ENCODE data around the gene ABHD10. TPM values are rescaled to one million over a fixed set of nuclear protein-coding genes. Genes with fewer than 3 reads are reported as not detected.

The ABHD10 gene
- total RNA-seq, 1 donor from 2014 or later = 82.9 TPM

DNA sequence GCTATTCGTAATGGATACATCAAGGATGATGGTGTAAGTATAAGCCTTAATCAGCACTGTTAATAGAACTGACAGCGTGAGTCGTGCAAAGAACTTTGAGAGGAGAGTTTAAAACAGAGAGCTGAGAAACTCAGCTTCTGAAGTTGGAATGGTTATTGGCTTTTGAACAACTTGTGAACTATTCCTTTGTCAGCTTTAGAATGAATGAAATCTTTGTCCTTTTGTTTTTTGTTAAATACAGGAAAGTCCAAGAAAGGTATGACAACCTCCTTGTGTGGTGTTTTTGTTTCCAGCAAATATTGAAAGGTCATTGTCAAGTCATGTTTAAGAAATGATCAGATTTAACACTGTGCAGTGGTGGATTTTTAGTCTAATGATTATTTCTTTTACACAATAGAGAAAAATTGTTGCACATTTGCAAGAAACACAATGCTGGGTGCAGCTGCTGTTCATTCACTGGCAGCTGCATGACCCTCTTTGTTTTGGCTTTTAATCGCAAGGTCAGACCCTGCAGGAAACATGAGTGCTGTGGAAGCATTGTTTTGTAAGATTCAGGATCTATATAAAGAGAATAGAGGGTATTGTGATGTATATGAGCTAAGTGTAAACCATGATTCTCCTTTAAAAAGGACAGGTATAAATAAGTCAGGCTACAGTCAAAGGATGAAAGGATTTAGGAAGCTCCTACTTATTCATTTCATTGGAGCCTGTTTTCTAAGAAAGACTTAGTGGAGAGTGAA, 21.7 kb upstream of the ABHD10 start:
- Mint-ChIP-seq H3K27me3 (ENCODE audit: insufficient read depth, low read depth) (no peaks in the 10 kb centered on the region), H3K4me1 (peaks cover 42% of the 10 kb centered on the region), H3K9me3 (no peaks in the 10 kb centered on the region), H3K36me3 (peaks cover 7% of the 10 kb centered on the region), H3K27ac (peak overlapping the region; percentile 58), H3K4me3 (peak overlapping the region; percentile 11)
- H3K36me3 ChIP-seq = no peaks in the 10 kb centered on the region
- H3K27ac ChIP-seq = peak overlapping the region; percentile 81
- peaks cover 58% of the 10 kb centered on the region for H3K4me1 ChIP-seq
- no peak overlapping the region for H2AFZ ChIP-seq (replicated peaks)
- H3K4me2 ChIP-seq = peak overlapping the region; percentile 75
- H3K9me3 ChIP-seq (ENCODE audit: low read depth) = no peaks in the 10 kb centered on the region
- H3K9ac ChIP-seq = no peak overlapping the region
- peak overlapping the region; percentile 33 for H3K4me3 ChIP-seq
- H3K79me2 ChIP-seq (ENCODE audit: low read depth) = no peaks in the 10 kb centered on the region
- peak; percentile 74 for DNase-seq (ENCODE audit: low spot score)
- peaks cover 33% of the 10 kb centered on the region for H3F3A ChIP-seq (ENCODE audit: low read depth)
- TF ChIP-seq EZH2phosphoT487 (IDR thresholded peaks at IDR 0.05) (peak; percentile 69), CTCF (IDR thresholded peaks at IDR 0.05) (no peak), EZH2 (IDR thresholded peaks at IDR 0.05) (no peak)
- no peaks in the 10 kb centered on the region for H3K27me3 ChIP-seq
- no peaks in the 10 kb centered on the region for H4K20me1 ChIP-seq (ENCODE audit: low read depth)

DNA sequence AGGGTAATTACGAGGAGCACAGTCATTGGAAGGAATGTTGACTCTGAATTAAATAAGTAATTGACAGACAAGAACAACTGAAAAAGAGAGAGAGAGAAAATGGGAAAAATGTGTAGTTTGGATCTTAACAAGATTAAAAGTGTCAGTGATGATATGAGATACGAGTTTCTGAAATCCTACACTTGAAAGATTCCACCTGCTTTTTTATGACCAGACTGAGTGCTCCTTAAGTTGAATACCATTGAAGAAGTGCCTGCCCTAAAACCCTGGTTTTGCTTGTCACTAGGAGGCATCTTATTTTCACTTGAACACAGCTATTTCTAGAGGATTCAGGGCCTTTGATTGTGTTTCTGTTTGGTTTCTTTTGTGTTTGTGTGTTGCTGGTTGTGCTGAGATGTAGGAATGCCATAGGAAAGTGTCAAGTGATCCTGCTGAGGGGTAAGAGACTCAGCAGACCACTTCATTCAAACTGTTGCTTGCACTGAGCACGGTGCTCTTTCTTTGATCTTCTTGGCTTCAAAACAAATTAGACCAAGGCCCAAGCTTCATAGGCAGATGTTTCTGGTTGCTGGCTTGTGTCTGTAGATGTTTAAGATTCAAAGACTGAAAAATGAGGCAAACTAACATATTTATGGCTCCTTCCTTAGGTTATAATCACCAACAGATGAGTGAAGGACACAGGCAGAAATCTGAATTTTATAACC, 17.2 kb upstream of the ABHD10 start:
- H3K9me3 ChIP-seq (ENCODE audit: low read depth) = no peaks in the 10 kb centered on the region
- no peaks in the 10 kb centered on the region for H3K27me3 Mint-ChIP-seq (ENCODE audit: insufficient read depth, low read depth)
- no peak overlapping the region for H2AFZ ChIP-seq (replicated peaks)
- no peak overlapping the region for H3K4me3 Mint-ChIP-seq
- H3K4me1 ChIP-seq = peaks cover 38% of the 10 kb centered on the region
- no peaks in the 10 kb centered on the region for H3K79me2 ChIP-seq (ENCODE audit: low read depth)
- H3K27me3 ChIP-seq = no peaks in the 10 kb centered on the region
- peak; percentile 18 for DNase-seq (ENCODE audit: low spot score)
- peaks cover 30% of the 10 kb centered on the region for H3F3A ChIP-seq (ENCODE audit: low read depth)
- peak overlapping the region; percentile 12 for H3K4me2 ChIP-seq
- peak overlapping the region; percentile 4 for H3K27ac ChIP-seq
- H3K4me3 ChIP-seq = no peak overlapping the region
- H3K36me3 ChIP-seq = no peaks in the 10 kb centered on the region
- no peaks in the 10 kb centered on the region for H3K9me3 Mint-ChIP-seq
- peaks cover 14% of the 10 kb centered on the region for H3K36me3 Mint-ChIP-seq
- H3K9ac ChIP-seq = no peak overlapping the region
- no peaks in the 10 kb centered on the region for H4K20me1 ChIP-seq (ENCODE audit: low read depth)
- H3K27ac Mint-ChIP-seq = peak overlapping the region; percentile 75
- H3K4me1 Mint-ChIP-seq = peaks cover 42% of the 10 kb centered on the region
- TF ChIP-seq CTCF (IDR thresholded peaks at IDR 0.05) = no peak
- no peak for TF ChIP-seq EZH2 (IDR thresholded peaks at IDR 0.05)
- no peak for TF ChIP-seq EZH2phosphoT487 (IDR thresholded peaks at IDR 0.05)

- H4K20me1 ChIP-seq (ENCODE audit: low read depth) = no peaks in the 10 kb centered on the region
- Mint-ChIP-seq H3K9me3 (no peaks in the 10 kb centered on the region), H3K4me3 (no peak overlapping the region), H3K27me3 (ENCODE audit: insufficient read depth, low read depth) (no peaks in the 10 kb centered on the region), H3K27ac (no peak overlapping the region), H3K36me3 (peaks cover 14% of the 10 kb centered on the region), H3K4me1 (peaks cover 34% of the 10 kb centered on the region)
- no peak overlapping the region for H2AFZ ChIP-seq (replicated peaks)
- H3K36me3 ChIP-seq = no peaks in the 10 kb centered on the region
- H3K9ac ChIP-seq = no peak overlapping the region
- no peak overlapping the region for H3K27ac ChIP-seq
- H3K27me3 ChIP-seq = no peaks in the 10 kb centered on the region
- no peak overlapping the region for H3K4me3 ChIP-seq
- H3K79me2 ChIP-seq (ENCODE audit: low read depth) = no peaks in the 10 kb centered on the region
- TF ChIP-seq EZH2 (IDR thresholded peaks at IDR 0.05) = no peak
- no peak for TF ChIP-seq EZH2phosphoT487 (IDR thresholded peaks at IDR 0.05)
- no peak for TF ChIP-seq CTCF (IDR thresholded peaks at IDR 0.05)
- H3F3A ChIP-seq (ENCODE audit: low read depth) = peaks cover 12% of the 10 kb centered on the region
- no peak overlapping the region for H3K4me2 ChIP-seq
- H3K9me3 ChIP-seq (ENCODE audit: low read depth) = no peaks in the 10 kb centered on the region
- no peak for DNase-seq (ENCODE audit: low spot score)
- H3K4me1 ChIP-seq = peaks cover 21% of the 10 kb centered on the region
Measured at GRCh38 chr3:111963424-111963823, 15.4 kb upstream of the ABHD10 start.
